ENCODE results near the gene UXS1. TPM values are rescaled to one million over a fixed set of nuclear protein-coding genes. Genes with fewer than 3 reads are reported as not detected.

Gene UXS1
- total and polyA plus RNA-seq, 2 donors from 2014 or later: 56.6 to 74.4 TPM

DNA sequence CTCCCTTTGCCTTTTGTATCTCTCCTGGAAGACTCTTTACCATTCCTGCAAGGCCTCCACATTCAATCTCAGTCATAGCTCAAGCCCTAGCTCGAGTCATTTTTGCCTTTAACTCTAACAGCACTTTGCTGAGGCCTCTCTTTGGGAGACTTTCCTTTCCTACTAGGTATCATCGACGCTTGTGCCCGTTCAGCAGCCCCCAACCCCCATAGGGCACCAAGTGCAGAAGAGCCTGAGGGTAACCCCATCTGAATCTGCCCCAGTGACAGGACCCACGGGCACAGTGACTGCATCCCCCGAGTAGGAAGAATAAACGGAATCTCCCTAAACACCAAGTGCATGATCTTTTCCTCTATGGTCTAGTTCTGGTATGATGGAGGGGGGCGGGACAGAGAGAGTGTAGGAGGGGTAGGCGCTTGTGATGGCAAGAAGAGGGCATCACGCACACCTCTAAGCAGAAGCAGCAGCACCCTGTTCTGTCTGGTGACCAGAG is 66.3 kb downstream of the UXS1 start:
- intact Hi-C loops (cut with DNase I): no loop called here
- TF ChIP-seq, protein P1, sequence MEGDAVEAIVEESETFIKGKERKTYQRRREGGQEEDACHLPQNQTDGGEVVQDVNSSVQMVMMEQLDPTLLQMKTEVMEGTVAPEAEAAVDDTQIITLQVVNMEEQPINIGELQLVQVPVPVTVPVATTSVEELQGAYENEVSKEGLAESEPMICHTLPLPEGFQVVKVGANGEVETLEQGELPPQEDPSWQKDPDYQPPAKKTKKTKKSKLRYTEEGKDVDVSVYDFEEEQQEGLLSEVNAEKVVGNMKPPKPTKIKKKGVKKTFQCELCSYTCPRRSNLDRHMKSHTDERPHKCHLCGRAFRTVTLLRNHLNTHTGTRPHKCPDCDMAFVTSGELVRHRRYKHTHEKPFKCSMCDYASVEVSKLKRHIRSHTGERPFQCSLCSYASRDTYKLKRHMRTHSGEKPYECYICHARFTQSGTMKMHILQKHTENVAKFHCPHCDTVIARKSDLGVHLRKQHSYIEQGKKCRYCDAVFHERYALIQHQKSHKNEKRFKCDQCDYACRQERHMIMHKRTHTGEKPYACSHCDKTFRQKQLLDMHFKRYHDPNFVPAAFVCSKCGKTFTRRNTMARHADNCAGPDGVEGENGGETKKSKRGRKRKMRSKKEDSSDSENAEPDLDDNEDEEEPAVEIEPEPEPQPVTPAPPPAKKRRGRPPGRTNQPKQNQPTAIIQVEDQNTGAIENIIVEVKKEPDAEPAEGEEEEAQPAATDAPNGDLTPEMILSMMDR (IDR thresholded peaks at IDR 0.05; ENCODE audit: borderline replicate concordance, extremely low read depth, insufficient read depth): no peak
- no peak for FAIRE-seq
- no peak overlapping the region for H3K4me3 ChIP-seq (ENCODE audit: low read length in 3 of 3)
- no peak overlapping the region for H3K27ac ChIP-seq (ENCODE audit: low read depth in 2 of 2, low read length in 2 of 2)
- no peaks in the 10 kb centered on the region for H3K9me3 ChIP-seq (ENCODE audit: control insufficient read depth in 2 of 3, insufficient read depth in 1 of 3, low read length in 3 of 3)
- no peak overlapping the region for H3K9ac ChIP-seq (ENCODE audit: low read length in 3 of 3)
- no peaks in the 10 kb centered on the region for H3K27me3 ChIP-seq (ENCODE audit: control insufficient read depth, insufficient read depth, low read length)
- H3K4me1 ChIP-seq (ENCODE audit: control insufficient read depth in 2 of 3, insufficient read depth in 2 of 3, low read depth in 1 of 3, low read length in 3 of 3): no peaks in the 10 kb centered on the region
- DNase-seq: no peak
- H3K36me3 ChIP-seq (ENCODE audit: control insufficient read depth in 2 of 3, insufficient read depth in 3 of 3, low read length in 3 of 3): peaks cover 0 to 13% (median 8%) of the 10 kb centered on the region in 3 donors

DNA sequence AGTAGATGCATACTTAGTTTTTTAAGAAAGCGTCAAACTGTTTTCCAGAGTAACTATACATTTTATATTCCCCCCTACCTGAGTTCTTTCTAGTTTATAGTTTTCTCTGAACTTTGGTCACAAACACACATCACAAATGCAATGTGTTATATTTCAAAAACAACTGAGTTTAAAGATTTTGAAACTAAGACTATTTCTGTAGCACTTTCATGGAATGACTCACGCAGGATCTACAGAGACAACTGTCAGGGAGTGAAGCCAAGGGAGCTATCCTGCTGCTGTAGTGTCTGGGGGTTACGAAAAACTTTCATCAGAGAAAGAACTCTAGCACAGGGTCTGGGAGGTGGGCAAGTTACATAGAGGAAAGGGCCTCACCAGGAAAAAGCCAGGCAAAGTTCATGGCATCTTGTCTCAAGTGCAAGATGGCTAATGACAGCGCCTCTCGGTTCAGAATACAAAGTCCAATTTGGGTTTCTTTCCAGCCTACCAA is 66.8 kb downstream of the UXS1 start:
- H3K27me3 ChIP-seq (ENCODE audit: control insufficient read depth, insufficient read depth, low read length): no peaks in the 10 kb centered on the region
- no peaks in the 10 kb centered on the region for H3K4me1 ChIP-seq (ENCODE audit: control insufficient read depth in 2 of 3, insufficient read depth in 2 of 3, low read depth in 1 of 3, low read length in 3 of 3)
- H3K9me3 ChIP-seq (ENCODE audit: control insufficient read depth in 2 of 3, insufficient read depth in 1 of 3, low read length in 3 of 3): no peaks in the 10 kb centered on the region
- no peak overlapping the region for H3K4me3 ChIP-seq (ENCODE audit: low read length in 3 of 3)
- DNase-seq (no peak), FAIRE-seq (no peak)
- H3K36me3 ChIP-seq (ENCODE audit: control insufficient read depth in 2 of 3, insufficient read depth in 3 of 3, low read length in 3 of 3): peaks cover under 1 to 17% (median 10%) of the 10 kb centered on the region in 3 donors
- TF ChIP-seq, protein P1 (IDR thresholded peaks at IDR 0.05; ENCODE audit: borderline replicate concordance, extremely low read depth, insufficient read depth): no peak
- no peak overlapping the region for H3K9ac ChIP-seq (ENCODE audit: low read length in 3 of 3)
- intact Hi-C loops (cut with DNase I): no loop called here
- H3K27ac ChIP-seq (ENCODE audit: low read depth in 2 of 2, low read length in 2 of 2): no peak overlapping the region

DNA sequence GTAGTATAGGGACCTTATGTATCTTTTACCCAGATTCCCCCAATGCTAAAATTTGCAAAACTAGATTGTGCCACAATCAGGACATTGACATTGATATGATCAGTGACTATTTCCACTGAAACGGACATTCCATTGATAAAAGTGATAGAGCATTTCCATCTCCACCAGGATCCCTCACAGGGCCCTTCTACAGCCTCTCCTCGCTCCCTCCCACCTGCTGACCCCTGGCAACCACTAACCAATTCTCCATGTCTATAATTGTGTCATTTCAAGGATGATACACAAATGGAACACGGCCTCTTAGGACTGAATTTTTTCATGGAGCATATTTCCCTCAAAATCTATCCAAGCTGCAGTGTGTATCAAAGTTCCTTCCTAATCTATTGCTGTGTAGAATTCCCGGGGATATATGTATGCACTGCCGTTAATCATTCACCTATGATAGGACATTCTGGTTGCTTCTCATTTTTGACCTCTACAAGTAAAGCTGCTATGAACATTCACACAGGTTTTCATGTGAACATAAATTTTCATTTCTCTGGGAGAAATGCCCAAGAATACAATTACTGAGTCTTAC is 67.3 kb downstream of the UXS1 start:
- H3K36me3 ChIP-seq (ENCODE audit: control insufficient read depth in 2 of 3, insufficient read depth in 3 of 3, low read length in 3 of 3): peaks cover 2 to 22% (median 14%) of the 10 kb centered on the region in 3 donors
- H3K27me3 ChIP-seq (ENCODE audit: control insufficient read depth, insufficient read depth, low read length): no peaks in the 10 kb centered on the region
- intact Hi-C loops (cut with DNase I): no loop called here
- no peak overlapping the region for H3K27ac ChIP-seq (ENCODE audit: low read depth in 2 of 2, low read length in 2 of 2)
- DNase-seq (no peak), FAIRE-seq (no peak)
- H3K9ac ChIP-seq (ENCODE audit: low read length in 3 of 3): no peak overlapping the region
- no peak overlapping the region for H3K4me3 ChIP-seq (ENCODE audit: low read length in 3 of 3)
- H3K9me3 ChIP-seq (ENCODE audit: control insufficient read depth in 2 of 3, insufficient read depth in 1 of 3, low read length in 3 of 3): no peaks in the 10 kb centered on the region
- TF ChIP-seq, protein P1 (IDR thresholded peaks at IDR 0.05; ENCODE audit: borderline replicate concordance, extremely low read depth, insufficient read depth): no peak
- no peaks in the 10 kb centered on the region for H3K4me1 ChIP-seq (ENCODE audit: control insufficient read depth in 2 of 3, insufficient read depth in 2 of 3, low read depth in 1 of 3, low read length in 3 of 3)
